Astrocyte of the cerebellum (primary cell): ENCODE results near the gene GALM.

Source experiments
- DNase-seq: peaks from one replicate; pipeline ENCODE4 v3.0.0-alpha.2; 2011; ENCODE audit warnings: low read depth
- H3K4me3 ChIP-seq: 2 replicates; pipeline ENCODE4 v1.5.1; 2011; ENCODE audit warnings: mild to moderate bottlenecking, low read depth, low read length, moderate library complexity
- in situ Hi-C: cut with HindIII; loops from 2 replicates; pipeline ENCODE4 v1.10.0; 2017; ENCODE audit warnings: low sequenced_read_pairs
- TF ChIP-seq, protein P1 (sequence below): IDR thresholded peaks from 2 replicates; pipeline ENCODE4 v1.5.1; 2012; ENCODE audit warnings: low read length, low read depth, moderate library complexity, mild to moderate bottlenecking; ENCODE audit errors: missing control alignments

GALM gene

GRCh38 chr2:38719706-38720105, 53.8 kb downstream of the GALM start:
- TF ChIP-seq, protein P1, sequence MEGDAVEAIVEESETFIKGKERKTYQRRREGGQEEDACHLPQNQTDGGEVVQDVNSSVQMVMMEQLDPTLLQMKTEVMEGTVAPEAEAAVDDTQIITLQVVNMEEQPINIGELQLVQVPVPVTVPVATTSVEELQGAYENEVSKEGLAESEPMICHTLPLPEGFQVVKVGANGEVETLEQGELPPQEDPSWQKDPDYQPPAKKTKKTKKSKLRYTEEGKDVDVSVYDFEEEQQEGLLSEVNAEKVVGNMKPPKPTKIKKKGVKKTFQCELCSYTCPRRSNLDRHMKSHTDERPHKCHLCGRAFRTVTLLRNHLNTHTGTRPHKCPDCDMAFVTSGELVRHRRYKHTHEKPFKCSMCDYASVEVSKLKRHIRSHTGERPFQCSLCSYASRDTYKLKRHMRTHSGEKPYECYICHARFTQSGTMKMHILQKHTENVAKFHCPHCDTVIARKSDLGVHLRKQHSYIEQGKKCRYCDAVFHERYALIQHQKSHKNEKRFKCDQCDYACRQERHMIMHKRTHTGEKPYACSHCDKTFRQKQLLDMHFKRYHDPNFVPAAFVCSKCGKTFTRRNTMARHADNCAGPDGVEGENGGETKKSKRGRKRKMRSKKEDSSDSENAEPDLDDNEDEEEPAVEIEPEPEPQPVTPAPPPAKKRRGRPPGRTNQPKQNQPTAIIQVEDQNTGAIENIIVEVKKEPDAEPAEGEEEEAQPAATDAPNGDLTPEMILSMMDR = no peak
- in situ Hi-C loops = no loop called here
- DNase-seq = no peak
- H3K4me3 ChIP-seq = no peak overlapping the region

- DNase-seq = peak; percentile 99
Measured at GRCh38 chr2:38720613-38721241, 54.8 kb downstream of the GALM start.

GRCh38 chr2:38722271-38723061, 56.6 kb downstream of the GALM start:
- H3K4me3 ChIP-seq = no peak overlapping the region
- TF ChIP-seq, protein P1 = no peak
- in situ Hi-C loops = no loop called here
- DNase-seq = no peak

More at GRCh38 chr2:38720613-38721241, 54.8 kb downstream of the GALM start:
- no peak overlapping the region for H3K4me3 ChIP-seq
- in situ Hi-C loops = no loop called here
- TF ChIP-seq, protein P1 = no peak

DNA sequence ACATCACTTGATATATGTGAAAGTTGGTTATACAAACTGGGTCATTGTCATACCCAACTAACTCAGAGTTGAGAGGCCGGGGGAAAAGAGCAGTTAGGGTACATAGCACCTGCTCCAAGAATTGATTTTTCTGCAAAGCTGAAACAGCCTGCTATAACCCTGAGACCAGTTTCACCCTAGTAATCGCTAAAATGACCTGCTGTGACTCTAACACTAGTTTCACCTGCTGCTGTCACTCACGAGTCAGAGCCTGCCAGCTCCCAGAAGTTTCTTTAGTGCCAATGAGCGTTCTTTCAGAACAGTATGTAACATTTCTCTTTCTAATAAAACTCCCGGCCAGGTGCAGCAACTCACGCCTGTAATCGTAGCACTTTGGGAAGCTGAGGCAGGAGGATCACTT, 57.3 kb downstream of the GALM start:
- no peak overlapping the region for H3K4me3 ChIP-seq
- TF ChIP-seq, protein P1 = no peak
- no peak for DNase-seq
- in situ Hi-C loops = no loop called here

DNA sequence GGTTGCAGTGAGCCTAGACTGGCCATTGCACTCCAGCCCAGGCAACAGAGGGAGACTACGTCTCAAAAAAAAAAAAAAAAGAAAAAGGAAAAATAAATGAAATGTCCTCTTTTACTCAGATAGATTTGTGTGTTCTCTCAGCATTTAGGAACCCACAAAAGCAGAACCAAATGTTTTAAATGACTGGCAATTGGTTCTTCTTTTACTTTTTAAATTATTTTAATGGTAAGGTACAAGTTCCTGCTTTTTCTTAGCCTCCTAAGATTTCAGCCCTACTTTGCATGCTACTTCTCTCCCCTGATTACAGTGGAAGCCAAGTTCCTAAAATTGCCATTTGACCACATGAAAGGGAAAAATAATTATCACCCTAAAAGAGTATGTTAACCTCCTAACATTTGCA, 61.7 kb downstream of the GALM start:
- DNase-seq = no peak
- TF ChIP-seq, protein P1 = no peak
- in situ Hi-C loops = loop anchor here (25.0 kb wide), 2 partner anchors 415 to 665 kb away; no protein-coding TSS in a partner anchor
- no peak overlapping the region for H3K4me3 ChIP-seq

DNA sequence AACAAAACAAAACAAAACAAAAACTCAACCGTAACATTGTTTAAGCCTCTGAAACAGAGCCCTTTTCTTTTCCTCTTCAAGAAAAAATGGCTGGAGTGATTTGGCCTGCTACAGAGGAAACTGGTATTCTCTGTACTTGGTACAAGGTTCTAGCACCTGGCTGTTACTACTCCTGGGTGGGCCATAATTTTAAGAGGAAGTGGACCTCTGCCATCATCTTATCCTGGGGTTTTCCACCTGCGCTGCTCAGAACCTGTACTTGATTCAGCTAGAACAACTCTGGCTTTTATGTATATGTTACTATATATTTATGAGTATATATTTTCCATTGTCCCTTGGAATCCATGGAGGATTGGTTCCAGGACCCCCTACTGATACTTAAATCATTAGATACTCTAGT, 62.8 kb downstream of the GALM start:
- in situ Hi-C loops = loop anchor here (25.0 kb wide), 2 partner anchors 416 to 666 kb away; no protein-coding TSS in a partner anchor
- TF ChIP-seq, protein P1 = no peak

More for the DNA sequence above, 62.8 kb downstream of the GALM start:
- DNase-seq = no peak
- H3K4me3 ChIP-seq = no peak overlapping the region
